ENCODE measurements around the gene ARID1B.

ARID1B gene

GRCh38 chr6:157181649-157182048 is 404.5 kb downstream of the ARID1B start:
- ChIA-PET CTCF (interaction anchor here (1.3 to 2.3 kb wide), 3 partner anchors 11 to 40 kb away, joined by 3 to 5 read pairs (median 4); no protein-coding TSS in a partner anchor), POLR2A (no interaction called here)
- H3K27me3 ChIP-seq (replicated peaks in 2 of 5; ENCODE audit: control insufficient read depth in 4 of 5, insufficient read depth in 5 of 5, low read length in 4 of 5), result no peaks in the 10 kb centered on the region
- H3K4me3 ChIP-seq (ENCODE audit: control insufficient read depth in 1 of 7, extremely low read depth in 1 of 7, insufficient read depth in 4 of 7, low read depth in 2 of 7, low read length in 6 of 7), result no peak overlapping the region
- no peak for DNase-seq
- no peaks in the 10 kb centered on the region for H3K9me3 ChIP-seq (ENCODE audit: control extremely low read depth in 1 of 5, control insufficient read depth in 4 of 5, insufficient read depth in 2 of 5, low read depth in 1 of 5, low read length in 4 of 5)
- H3K4me1 ChIP-seq (ENCODE audit: control extremely low read depth in 1 of 4, control insufficient read depth in 4 of 4, insufficient read depth in 4 of 4, low read length in 3 of 4), result no peaks in the 10 kb centered on the region
- WGBS (ENCODE audit: insufficient coverage), result 93% methylated on average over 4 of the region's 5 CpGs
- no peak overlapping the region for H3K27ac ChIP-seq (ENCODE audit: insufficient read depth in 1 of 2, low read depth in 1 of 2, low read length in 2 of 2, poor library complexity in 1 of 2, severe bottlenecking in 2 of 2)
- peaks cover 29 to 70% (median 45%) of the 10 kb centered on the region in 4 experiments for H3K36me3 ChIP-seq (ENCODE audit: control insufficient read depth in 4 of 4, insufficient read depth in 4 of 4, low read length in 3 of 4)

- ChIA-PET POLR2A (interaction anchor here (1.0 kb wide), 1 partner anchor 17 kb away, joined by 3 read pairs; no protein-coding TSS in a partner anchor), CTCF (interaction anchor here (1.0 to 2.3 kb wide), 5 partner anchors 12 to 1853 kb away, joined by 3 to 5 read pairs (median 4); no protein-coding TSS in a partner anchor)
- H3K27ac ChIP-seq (ENCODE audit: insufficient read depth in 1 of 2, low read depth in 1 of 2, low read length in 2 of 2, poor library complexity in 1 of 2, severe bottlenecking in 2 of 2), result no peak overlapping the region
- WGBS (ENCODE audit: insufficient coverage), result 96% methylated on average over 14 of the region's 15 CpGs
- peaks cover 29 to 74% (median 52%) of the 10 kb centered on the region in 4 experiments for H3K36me3 ChIP-seq (ENCODE audit: control insufficient read depth in 4 of 4, insufficient read depth in 4 of 4, low read length in 3 of 4)
- DNase-seq, result no peak
- peak overlapping the region in 1 of 7 experiments; percentile 8 for H3K4me3 ChIP-seq (ENCODE audit: control insufficient read depth in 1 of 7, extremely low read depth in 1 of 7, insufficient read depth in 4 of 7, low read depth in 2 of 7, low read length in 6 of 7)
- H3K4me1 ChIP-seq (ENCODE audit: control extremely low read depth in 1 of 4, control insufficient read depth in 4 of 4, insufficient read depth in 4 of 4, low read length in 3 of 4), result no peaks in the 10 kb centered on the region
- H3K27me3 ChIP-seq (replicated peaks in 2 of 5; ENCODE audit: control insufficient read depth in 4 of 5, insufficient read depth in 5 of 5, low read length in 4 of 5), result no peaks in the 10 kb centered on the region
- no peaks in the 10 kb centered on the region for H3K9me3 ChIP-seq (ENCODE audit: control extremely low read depth in 1 of 5, control insufficient read depth in 4 of 5, insufficient read depth in 2 of 5, low read depth in 1 of 5, low read length in 4 of 5)
These were observed 405.5 kb downstream of the ARID1B start for GRCh38 chr6:157182503-157183264.

- H3K36me3 ChIP-seq (ENCODE audit: control insufficient read depth in 4 of 4, insufficient read depth in 4 of 4, low read length in 3 of 4), result peaks cover 39 to 87% (median 59%) of the 10 kb centered on the region in 4 experiments
- CTCF ChIA-PET, result interaction anchor here (0.7 to 2.4 kb wide), 7 partner anchors 10 to 150 kb away, joined by 3 to 9 read pairs (median 5); no protein-coding TSS in a partner anchor
- 93% methylated on average over 17 of the region's 25 CpGs for WGBS (ENCODE audit: insufficient coverage)
- peak; percentile 23 to 52 (median 46) for DNase-seq
- H3K27ac ChIP-seq (ENCODE audit: insufficient read depth in 1 of 2, low read depth in 1 of 2, low read length in 2 of 2, poor library complexity in 1 of 2, severe bottlenecking in 2 of 2), result no peak overlapping the region
- H3K4me1 ChIP-seq (ENCODE audit: control extremely low read depth in 1 of 4, control insufficient read depth in 4 of 4, insufficient read depth in 4 of 4, low read length in 3 of 4), result no peaks in the 10 kb centered on the region
- no peaks in the 10 kb centered on the region for H3K9me3 ChIP-seq (ENCODE audit: control extremely low read depth in 1 of 5, control insufficient read depth in 4 of 5, insufficient read depth in 2 of 5, low read depth in 1 of 5, low read length in 4 of 5)
- H3K27me3 ChIP-seq (replicated peaks in 2 of 5; ENCODE audit: control insufficient read depth in 4 of 5, insufficient read depth in 5 of 5, low read length in 4 of 5), result no peaks in the 10 kb centered on the region
- POLR2A ChIA-PET, result no interaction called here
- no peak overlapping the region for H3K4me3 ChIP-seq (ENCODE audit: control insufficient read depth in 1 of 7, extremely low read depth in 1 of 7, insufficient read depth in 4 of 7, low read depth in 2 of 7, low read length in 6 of 7)
These were observed 407.2 kb downstream of the ARID1B start for GRCh38 chr6:157184202-157185015.

- no peak overlapping the region for H3K27ac ChIP-seq (ENCODE audit: insufficient read depth in 1 of 2, low read depth in 1 of 2, low read length in 2 of 2, poor library complexity in 1 of 2, severe bottlenecking in 2 of 2)
- no peak for DNase-seq
- H3K9me3 ChIP-seq (ENCODE audit: control extremely low read depth in 1 of 5, control insufficient read depth in 4 of 5, insufficient read depth in 2 of 5, low read depth in 1 of 5, low read length in 4 of 5), result no peaks in the 10 kb centered on the region
- CTCF ChIA-PET, result interaction anchor here (1.7 to 2.4 kb wide), 3 partner anchors 9 to 20 kb away, joined by 5 to 9 read pairs (median 5); no protein-coding TSS in a partner anchor
- 95% methylated on average over 5 of the region's 8 CpGs for WGBS (ENCODE audit: insufficient coverage)
- H3K4me3 ChIP-seq (ENCODE audit: control insufficient read depth in 1 of 7, extremely low read depth in 1 of 7, insufficient read depth in 4 of 7, low read depth in 2 of 7, low read length in 6 of 7), result no peak overlapping the region
- no peaks in the 10 kb centered on the region for H3K4me1 ChIP-seq (ENCODE audit: control extremely low read depth in 1 of 4, control insufficient read depth in 4 of 4, insufficient read depth in 4 of 4, low read length in 3 of 4)
- H3K27me3 ChIP-seq (replicated peaks in 2 of 5; ENCODE audit: control insufficient read depth in 4 of 5, insufficient read depth in 5 of 5, low read length in 4 of 5), result no peaks in the 10 kb centered on the region
- POLR2A ChIA-PET, result no interaction called here
- H3K36me3 ChIP-seq (ENCODE audit: control insufficient read depth in 4 of 4, insufficient read depth in 4 of 4, low read length in 3 of 4), result peaks cover 40 to 92% (median 67%) of the 10 kb centered on the region in 4 experiments
These were observed 408.0 kb downstream of the ARID1B start for GRCh38 chr6:157185171-157185570.

- Histone ChIP-seq H3K27me3 (replicated peaks in 2 of 5; ENCODE audit: control insufficient read depth in 4 of 5, insufficient read depth in 5 of 5, low read length in 4 of 5) (no peaks in the 10 kb centered on the region), H3K4me3 (ENCODE audit: control insufficient read depth in 1 of 7, extremely low read depth in 1 of 7, insufficient read depth in 4 of 7, low read depth in 2 of 7, low read length in 6 of 7) (no peak overlapping the region), H3K36me3 (ENCODE audit: control insufficient read depth in 4 of 4, insufficient read depth in 4 of 4, low read length in 3 of 4) (peaks cover 37 to 95% (median 73%) of the 10 kb centered on the region in 4 experiments), H3K4me1 (ENCODE audit: control extremely low read depth in 1 of 4, control insufficient read depth in 4 of 4, insufficient read depth in 4 of 4, low read length in 3 of 4) (no peaks in the 10 kb centered on the region), H3K9me3 (ENCODE audit: control extremely low read depth in 1 of 5, control insufficient read depth in 4 of 5, insufficient read depth in 2 of 5, low read depth in 1 of 5, low read length in 4 of 5) (no peaks in the 10 kb centered on the region), H3K27ac (ENCODE audit: insufficient read depth in 1 of 2, low read depth in 1 of 2, low read length in 2 of 2, poor library complexity in 1 of 2, severe bottlenecking in 2 of 2) (peak overlapping the region in 1 of 2 experiments; percentile 9)
- 98% methylated on average over 6 of the region's 6 CpGs for WGBS (ENCODE audit: insufficient coverage)
- POLR2A ChIA-PET, result no interaction called here
- CTCF ChIA-PET, result interaction anchor here (1.2 to 2.4 kb wide), 4 partner anchors 8 to 139 kb away, joined by 3 to 9 read pairs (median 5); no protein-coding TSS in a partner anchor
- no peak for DNase-seq
These were observed 408.8 kb downstream of the ARID1B start for GRCh38 chr6:157185986-157186385.

- CTCF ChIA-PET, result interaction anchor here (1.1 to 1.8 kb wide), 3 partner anchors 21 to 139 kb away, joined by 3 to 5 read pairs (median 3); no protein-coding TSS in a partner anchor
These were observed 409.6 kb downstream of the ARID1B start for GRCh38 chr6:157186785-157187181.

More at GRCh38 chr6:157186785-157187181, 409.6 kb downstream of the ARID1B start:
- Histone ChIP-seq H3K4me3 (ENCODE audit: control insufficient read depth in 1 of 7, extremely low read depth in 1 of 7, insufficient read depth in 4 of 7, low read depth in 2 of 7, low read length in 6 of 7) (no peak overlapping the region), H3K4me1 (ENCODE audit: control extremely low read depth in 1 of 4, control insufficient read depth in 4 of 4, insufficient read depth in 4 of 4, low read length in 3 of 4) (no peaks in the 10 kb centered on the region), H3K36me3 (ENCODE audit: control insufficient read depth in 4 of 4, insufficient read depth in 4 of 4, low read length in 3 of 4) (peaks cover 35 to 95% (median 76%) of the 10 kb centered on the region in 4 experiments), H3K27ac (ENCODE audit: insufficient read depth in 1 of 2, low read depth in 1 of 2, low read length in 2 of 2, poor library complexity in 1 of 2, severe bottlenecking in 2 of 2) (no peak overlapping the region), H3K9me3 (ENCODE audit: control extremely low read depth in 1 of 5, control insufficient read depth in 4 of 5, insufficient read depth in 2 of 5, low read depth in 1 of 5, low read length in 4 of 5) (no peaks in the 10 kb centered on the region), H3K27me3 (replicated peaks in 2 of 5; ENCODE audit: control insufficient read depth in 4 of 5, insufficient read depth in 5 of 5, low read length in 4 of 5) (no peaks in the 10 kb centered on the region)
- POLR2A ChIA-PET, result no interaction called here
- 75% methylated on average over 3 of the region's 3 CpGs for WGBS (ENCODE audit: insufficient coverage)
- DNase-seq, result no peak
